Measurements from ENCODE around the gene ACTG2.
"Not testable (repeated sequence)": the region's sequence is repeated elsewhere in the genome, so short reads cannot be mapped to it uniquely, and the experiment has no call there.

Gene ACTG2

GRCh38 chr2:73892631-73893329, at the start of gene ACTG2:
Gene ACTG2, plus strand, starts transcription at chr2:73893008. Its CDS starts 8,304 bp downstream, at chr2:73901312.
- no peak for DNase-seq (ENCODE audit: low spot score)

GRCh38 chr2:73844087-73844486, 48.7 kb upstream of the ACTG2 start:
- no peak for DNase-seq (ENCODE audit: low spot score)

- no peak for DNase-seq (ENCODE audit: low spot score)
Observed at GRCh38 chr2:73850009-73850408, 42.8 kb upstream of the ACTG2 start.

- DNase-seq (ENCODE audit: low spot score), result no peak
Observed at GRCh38 chr2:73851274-73851673, 41.5 kb upstream of the ACTG2 start.

GRCh38 chr2:73852020-73852419, 40.8 kb upstream of the ACTG2 start:
- DNase-seq (ENCODE audit: low spot score), result no peak

GRCh38 chr2:73855526-73855925, 37.3 kb upstream of the ACTG2 start:
- no peak for DNase-seq (ENCODE audit: low spot score)

GRCh38 chr2:73856214-73856613, 36.6 kb upstream of the ACTG2 start:
- no peak for DNase-seq (ENCODE audit: low spot score)

GRCh38 chr2:73859721-73860586, 32.9 kb upstream of the ACTG2 start:
- no peak for DNase-seq (ENCODE audit: low spot score)

- DNase-seq (ENCODE audit: low spot score), result no peak
Observed at GRCh38 chr2:73862987-73863386, 29.8 kb upstream of the ACTG2 start.

- no peak for DNase-seq (ENCODE audit: low spot score)
Observed at GRCh38 chr2:73868204-73868978, 24.4 kb upstream of the ACTG2 start.

- no peak for DNase-seq (ENCODE audit: low spot score)
Observed at GRCh38 chr2:73870084-73870483, 22.7 kb upstream of the ACTG2 start.

GRCh38 chr2:73877071-73877802, 15.6 kb upstream of the ACTG2 start:
- no peak for DNase-seq (ENCODE audit: low spot score)

GRCh38 chr2:73877984-73878383, 14.8 kb upstream of the ACTG2 start:
- DNase-seq (ENCODE audit: low spot score), result not testable (repeated sequence)

- DNase-seq (ENCODE audit: low spot score), result no peak
Observed at GRCh38 chr2:73885406-73885805, 7.4 kb upstream of the ACTG2 start.

- DNase-seq (ENCODE audit: low spot score), result no peak
Observed at GRCh38 chr2:73886357-73886756, 6.5 kb upstream of the ACTG2 start.

GRCh38 chr2:73887596-73888353, 5.0 kb upstream of the ACTG2 start:
- DNase-seq (ENCODE audit: low spot score), result not testable (repeated sequence)

GRCh38 chr2:73888388-73888787, 4.4 kb upstream of the ACTG2 start:
- no peak for DNase-seq (ENCODE audit: low spot score)

GRCh38 chr2:73889206-73889605, 3.6 kb upstream of the ACTG2 start:
- no peak for DNase-seq (ENCODE audit: low spot score)

- no peak for DNase-seq (ENCODE audit: low spot score)
Observed at GRCh38 chr2:73890301-73891092, 2.3 kb upstream of the ACTG2 start.

GRCh38 chr2:73891276-73891901, 1.4 kb upstream of the ACTG2 start:
- DNase-seq (ENCODE audit: low spot score), result no peak
